T-helper 2 cell treated with Interferon-gamma antibody and Interleukin-4, amounts not matched to agents 100 ng/mL and 5 ng/mL, for 36 hours (primary cell): Measurements from ENCODE around the gene SCYGR3. TPM values are rescaled to one million over a fixed set of nuclear protein-coding genes. Genes with fewer than 3 reads are reported as not detected.

ENCODE experiments used
- intact Hi-C: fragments of 100-400 bp; cut with micrococcal nuclease; formaldehyde crosslinking; loops from one replicate; pipeline ENCODE4 v1.15.1; 2023
- total RNA-seq: library from RNA; stranded (reverse); gene quantifications from 2 replicates; pipeline ENCODE4 v1.2.3, GENCODE V29; 2022

SCYGR3 gene, protein sequence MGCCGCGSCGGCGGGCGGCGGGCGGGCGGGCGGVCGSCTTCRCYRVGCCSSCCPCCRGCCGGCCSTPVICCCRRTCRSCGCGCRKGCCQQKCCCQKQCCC
- not detected in 2 replicates for total RNA-seq

DNA sequence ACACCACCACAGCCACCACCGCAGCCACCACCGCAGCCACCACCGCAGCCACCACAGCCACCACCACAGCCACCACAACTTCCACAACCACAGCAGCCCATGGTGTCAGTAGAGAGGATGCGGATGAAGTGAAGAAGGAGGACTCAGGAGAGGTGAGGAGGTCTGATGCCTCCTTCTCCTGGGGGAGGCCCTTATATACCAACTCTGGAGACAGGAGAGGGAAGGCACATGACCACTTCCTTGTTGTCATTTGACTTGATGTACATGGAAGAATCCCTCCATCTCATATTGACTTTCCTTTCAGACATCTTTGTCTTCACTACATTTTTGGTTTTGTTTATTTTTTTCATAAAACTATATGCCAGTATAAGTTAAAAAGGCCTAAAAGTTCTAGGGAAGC lies at the start of gene SCYGR3:
Gene SCYGR3 (minus strand): TSS at position 101 of the 400 bp plus-strand sequence. CDS start 0 bp downstream, at position 101.
- intact Hi-C loops, result no loop called here

- intact Hi-C loops, result no loop called here
These were observed 47.2 kb upstream of the SCYGR3 start for GRCh38 chr2:227661827-227662226.

- intact Hi-C loops, result no loop called here
These were observed 46.5 kb upstream of the SCYGR3 start for GRCh38 chr2:227661025-227661649.

DNA sequence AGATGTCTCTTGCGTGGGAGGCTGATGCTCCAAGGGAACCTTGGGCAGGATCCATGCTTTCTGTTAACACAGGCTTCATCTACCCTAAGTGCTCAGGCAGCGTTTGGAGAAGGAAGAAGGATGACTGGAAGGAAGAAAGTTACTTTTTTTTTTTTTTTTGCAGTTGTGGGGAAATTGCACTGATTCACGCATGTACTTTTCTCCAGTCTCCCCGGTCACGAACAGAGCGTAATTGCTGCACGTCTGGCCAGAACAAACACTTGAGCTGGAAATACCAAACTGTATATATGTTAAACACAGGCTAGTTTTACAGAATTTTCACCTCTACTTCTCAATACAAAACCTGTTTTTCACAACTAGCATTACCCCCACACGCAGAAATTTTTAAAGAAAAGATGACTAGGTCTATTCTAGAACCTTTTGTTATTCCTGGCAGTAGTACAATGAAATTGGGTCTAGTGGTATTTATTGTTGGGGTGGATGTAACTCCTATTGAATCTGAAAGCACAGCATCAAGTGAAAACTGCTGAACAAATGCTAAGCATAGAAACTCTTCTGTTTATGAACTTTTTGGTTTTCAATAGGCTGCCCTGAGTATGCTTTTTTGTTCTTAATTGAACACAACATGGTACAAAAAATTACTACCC lies 42.7 kb upstream of the SCYGR3 start:
- intact Hi-C loops, result loop anchor here (10.0 kb wide), 1 partner anchor 173 kb away; no protein-coding TSS in a partner anchor

DNA sequence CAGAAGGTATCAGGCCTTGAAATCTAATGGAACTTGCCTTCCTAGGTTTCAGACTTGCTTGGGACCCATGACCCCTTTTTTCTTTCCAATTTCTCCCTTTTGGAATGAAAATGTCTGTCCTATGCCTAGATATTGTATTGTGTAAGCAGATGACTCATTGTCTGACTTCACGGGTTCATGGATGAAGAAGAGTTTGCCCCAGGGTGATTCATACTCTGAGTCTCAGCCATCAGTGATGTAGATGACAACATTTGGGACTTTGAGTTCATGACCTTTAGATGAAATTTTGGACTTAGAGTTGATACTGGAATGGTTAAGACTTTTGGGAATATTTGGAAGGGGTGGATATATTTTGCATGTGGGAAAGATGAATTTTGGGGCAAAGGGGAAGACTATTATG lies 40.8 kb upstream of the SCYGR3 start:
- intact Hi-C loops, result loop anchor here (10.0 kb wide), 1 partner anchor 171 kb away; no protein-coding TSS in a partner anchor

- intact Hi-C loops, result loop anchor here (10.0 kb wide), 1 partner anchor 170 kb away; no protein-coding TSS in a partner anchor
These were observed 39.8 kb upstream of the SCYGR3 start for GRCh38 chr2:227654426-227654825.

- intact Hi-C loops, result loop anchor here (10.0 kb wide), 1 partner anchor 169 kb away; no protein-coding TSS in a partner anchor
These were observed 38.8 kb upstream of the SCYGR3 start for GRCh38 chr2:227653419-227653818.

DNA sequence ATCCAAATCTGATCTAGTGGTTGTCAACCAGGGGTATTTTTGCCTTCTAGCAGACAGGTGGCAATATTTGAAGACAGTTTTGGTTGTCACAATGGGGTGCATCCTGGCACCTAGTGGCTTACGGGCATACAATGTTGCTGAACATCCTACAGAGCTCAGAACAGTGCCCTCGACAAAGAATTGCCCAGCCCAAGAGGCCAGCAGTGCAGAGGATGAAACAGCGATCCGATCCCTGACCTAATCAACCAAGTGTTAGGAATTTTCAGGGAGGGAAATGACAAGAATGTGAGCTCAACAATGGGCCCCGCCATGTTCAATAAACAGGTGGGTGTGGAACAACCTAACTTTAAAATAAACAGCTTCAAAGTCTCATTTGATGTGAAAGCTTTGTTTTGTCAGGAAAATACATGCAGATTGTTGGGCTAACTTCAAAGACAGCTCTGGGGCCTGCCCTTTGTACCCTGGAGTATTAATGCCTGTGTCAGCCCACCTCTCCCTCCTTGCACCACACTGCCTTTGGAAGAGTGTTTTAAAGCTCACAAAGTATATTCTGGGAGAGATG lies 29.4 kb upstream of the SCYGR3 start:
- intact Hi-C loops, result no loop called here

DNA sequence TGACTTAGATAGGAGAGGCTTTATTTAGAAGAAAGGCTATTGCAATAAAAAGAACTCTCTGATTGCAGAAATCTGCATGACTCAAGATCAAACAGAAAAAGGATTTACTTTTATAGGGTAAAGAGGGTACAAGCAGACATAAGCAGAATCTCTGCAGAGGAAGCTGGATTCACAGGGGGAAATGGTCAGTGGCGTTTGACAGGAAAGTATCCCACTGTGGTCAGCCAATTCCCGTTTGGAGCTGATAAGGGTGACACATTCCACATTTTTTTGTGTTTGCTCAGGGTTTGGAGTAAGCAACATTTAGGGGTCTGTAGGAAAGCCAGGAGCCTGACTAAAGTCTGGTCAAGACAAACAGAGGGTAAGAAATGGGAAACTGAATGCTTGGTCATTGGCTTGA lies 28.0 kb upstream of the SCYGR3 start:
- intact Hi-C loops, result no loop called here

DNA sequence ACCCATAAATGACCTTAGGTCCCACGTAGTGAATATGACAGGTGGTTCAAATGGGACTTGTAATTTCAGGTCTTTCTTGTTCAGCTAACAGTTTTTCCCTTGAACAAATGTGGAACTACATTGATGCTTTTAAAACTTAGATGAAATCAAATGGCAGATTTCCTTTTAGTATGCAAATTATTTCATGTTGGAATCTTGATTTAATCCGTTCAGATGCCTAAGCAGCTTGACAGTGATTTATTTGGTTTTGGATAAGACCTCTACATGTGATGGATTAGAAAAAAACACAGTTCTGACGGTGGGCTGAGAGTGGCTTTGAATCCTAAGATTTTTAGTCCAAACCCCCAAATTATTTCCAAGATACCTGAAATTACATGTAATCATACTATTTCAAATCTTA lies 19.6 kb upstream of the SCYGR3 start:
- intact Hi-C loops, result no loop called here

- intact Hi-C loops, result no loop called here
These were observed 18.2 kb upstream of the SCYGR3 start for GRCh38 chr2:227632827-227633226.

- intact Hi-C loops, result no loop called here
These were observed 15.7 kb upstream of the SCYGR3 start for GRCh38 chr2:227630322-227630721.

GRCh38 chr2:227629435-227629834 lies 14.8 kb upstream of the SCYGR3 start:
- intact Hi-C loops, result no loop called here

DNA sequence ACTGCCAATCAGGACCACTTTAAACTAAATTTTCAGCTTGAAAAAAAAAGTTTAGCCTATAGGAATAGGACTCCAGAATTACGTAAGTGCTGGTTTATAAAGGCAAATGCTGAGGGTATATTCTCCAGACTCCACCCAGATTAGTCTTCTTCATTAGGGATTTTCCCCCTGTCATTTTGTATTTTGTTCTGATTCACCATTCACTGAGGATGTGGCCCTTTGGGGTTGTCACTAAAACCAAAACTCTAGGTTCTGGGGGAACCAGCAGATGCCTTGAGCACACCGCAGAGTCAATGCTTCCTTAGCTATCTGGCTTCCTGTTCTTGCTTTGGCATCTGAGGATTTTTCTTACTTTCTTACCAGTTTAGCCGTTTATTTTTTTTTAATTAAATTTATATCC lies 13.1 kb upstream of the SCYGR3 start:
- intact Hi-C loops, result no loop called here

- intact Hi-C loops, result no loop called here
These were observed 12.0 kb upstream of the SCYGR3 start for GRCh38 chr2:227626580-227627151.

DNA sequence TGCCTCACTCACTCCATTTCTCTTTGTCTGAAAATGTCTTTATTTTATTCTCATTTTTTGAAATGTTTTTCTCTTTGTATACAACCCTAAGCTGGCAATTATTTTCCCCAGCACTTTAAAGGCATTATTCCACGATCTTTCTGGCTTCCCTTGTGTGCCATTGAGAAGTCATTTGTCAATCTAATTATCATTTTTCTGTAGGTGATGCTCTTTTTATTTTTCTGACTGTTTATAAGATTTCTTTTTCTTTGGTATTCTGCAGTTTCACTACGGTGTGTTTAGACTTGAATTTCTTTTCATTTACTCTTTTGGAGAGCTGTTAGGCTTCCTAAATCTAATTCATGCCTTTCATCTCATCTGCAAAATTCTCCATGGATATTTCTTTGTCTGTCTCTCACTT lies 10.8 kb upstream of the SCYGR3 start:
- intact Hi-C loops, result no loop called here

GRCh38 chr2:227623226-227623625 lies 8.6 kb upstream of the SCYGR3 start:
- intact Hi-C loops, result no loop called here

GRCh38 chr2:227617316-227618230 lies 2.9 kb upstream of the SCYGR3 start, which contains the start of gene SCYGR4:
TSS of gene SCYGR4 (plus strand) at chr2:227617498. CDS start at chr2:227617498, 0 bp downstream.
- intact Hi-C loops, result no loop called here

GRCh38 chr2:227616631-227617030 lies 2.0 kb upstream of the SCYGR3 start:
- intact Hi-C loops, result no loop called here

- intact Hi-C loops, result no loop called here
These were observed 1.3 kb upstream of the SCYGR3 start for GRCh38 chr2:227615906-227616305.

- intact Hi-C loops, result no loop called here
These were observed 541 bp upstream of the SCYGR3 start for GRCh38 chr2:227615181-227615580.
